ENCODE data around the gene TNFSF13. TPM values are rescaled to one million over a fixed set of nuclear protein-coding genes. Genes with fewer than 3 reads are reported as not detected.

Gene TNFSF13
- total RNA-seq, 2 donors from 2014 or later: 15.0 to 25.5 TPM

DNA sequence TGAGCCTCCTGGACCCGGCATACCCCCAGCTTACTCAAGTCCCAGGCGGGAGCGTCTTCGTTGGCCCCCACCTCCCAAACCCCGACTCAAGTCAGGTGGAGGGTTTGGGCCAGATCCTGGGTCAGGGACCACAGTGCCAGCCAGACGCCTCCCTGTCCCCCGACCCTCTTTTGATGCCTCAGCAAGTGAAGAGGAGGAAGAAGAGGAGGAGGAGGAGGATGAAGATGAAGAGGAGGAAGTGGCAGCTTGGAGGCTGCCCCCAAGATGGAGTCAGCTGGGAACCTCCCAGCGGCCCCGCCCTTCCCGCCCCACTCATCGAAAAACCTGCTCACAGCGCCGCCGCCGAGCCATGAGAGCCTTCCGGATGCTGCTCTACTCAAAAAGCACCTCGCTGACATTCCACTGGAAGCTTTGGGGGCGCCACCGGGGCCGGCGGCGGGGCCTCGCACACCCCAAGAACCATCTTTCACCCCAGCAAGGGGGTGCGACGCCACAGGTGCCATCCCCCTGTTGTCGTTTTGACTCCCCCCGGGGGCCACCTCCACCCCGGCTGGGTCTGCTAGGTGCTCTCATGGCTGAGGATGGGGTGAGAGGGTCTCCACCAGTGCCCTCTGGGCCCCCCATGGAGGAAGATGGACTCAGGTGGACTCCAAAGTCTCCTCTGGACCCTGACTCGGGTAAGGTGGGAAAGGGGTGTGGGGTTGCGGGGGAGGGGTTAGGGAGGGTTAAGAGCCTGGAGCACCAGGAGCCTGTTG, 4.7 kb downstream of the TNFSF13 start:
- intact Hi-C loops (cut with DNase I): loop anchor here (5.0 to 10.0 kb wide), 3 partner anchors 51 to 128 kb away; partner anchors contain the start of genes FGF11 (in 2 of the 2) and TMEM102 (in 2 of the 2)
- no peak for DNase-seq

DNA sequence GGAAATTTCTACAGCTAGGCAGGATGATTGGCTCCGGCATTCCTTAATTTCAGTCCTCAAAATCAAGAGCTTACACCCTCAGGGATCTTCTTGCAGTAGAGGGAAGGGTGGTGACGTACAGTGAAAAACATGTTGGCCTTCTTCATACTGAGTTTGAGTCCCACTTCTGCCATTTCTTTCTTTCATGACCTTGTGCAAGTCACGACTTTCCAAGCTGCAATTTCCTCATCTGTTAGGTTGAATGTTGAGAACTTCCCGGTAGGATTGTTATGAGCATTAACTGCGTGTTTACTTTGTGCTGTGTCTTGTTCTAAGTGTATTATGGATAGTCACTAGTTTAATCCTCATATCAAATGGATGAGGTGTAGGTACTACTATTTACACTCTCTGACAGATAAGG, 11.0 kb downstream of the TNFSF13 start:
- intact Hi-C loops (cut with DNase I): loop anchor here in 1 of 2 donors (10.0 kb wide), 1 partner anchor 135 kb away; the partner anchor contains the start of genes FGF11 and TMEM102
- no peak for DNase-seq
- ATAC-seq: no peak

More for the DNA sequence above, 4.7 kb downstream of the TNFSF13 start:
- ATAC-seq: no peak

DNA sequence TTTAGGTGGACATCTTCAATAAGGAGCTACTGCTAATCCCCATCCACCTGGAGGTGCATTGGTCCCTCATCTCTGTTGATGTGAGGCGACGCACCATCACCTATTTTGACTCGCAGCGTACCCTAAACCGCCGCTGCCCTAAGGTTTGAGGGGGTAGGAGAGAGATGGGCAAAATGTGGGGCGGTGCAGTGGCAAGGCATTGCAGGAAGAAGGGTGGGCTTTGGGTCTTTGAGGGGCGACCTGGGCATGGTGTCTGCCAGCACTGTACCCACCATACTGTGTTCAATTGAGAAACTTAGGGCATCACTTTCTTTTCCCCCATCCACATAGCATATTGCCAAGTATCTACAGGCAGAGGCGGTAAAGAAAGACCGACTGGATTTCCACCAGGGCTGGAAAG, 11.8 kb downstream of the TNFSF13 start:
- no peak for ATAC-seq
- intact Hi-C loops (cut with DNase I): no loop called here
- DNase-seq: no peak

DNA sequence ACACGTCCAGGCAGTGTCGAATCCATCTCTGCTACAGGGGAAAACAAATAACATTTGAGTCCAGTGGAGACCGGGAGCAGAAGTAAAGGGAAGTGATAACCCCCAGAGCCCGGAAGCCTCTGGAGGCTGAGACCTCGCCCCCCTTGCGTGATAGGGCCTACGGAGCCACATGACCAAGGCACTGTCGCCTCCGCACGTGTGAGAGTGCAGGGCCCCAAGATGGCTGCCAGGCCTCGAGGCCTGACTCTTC, 13.7 kb downstream of the TNFSF13 start:
- intact Hi-C loops (cut with DNase I): no loop called here

DNA sequence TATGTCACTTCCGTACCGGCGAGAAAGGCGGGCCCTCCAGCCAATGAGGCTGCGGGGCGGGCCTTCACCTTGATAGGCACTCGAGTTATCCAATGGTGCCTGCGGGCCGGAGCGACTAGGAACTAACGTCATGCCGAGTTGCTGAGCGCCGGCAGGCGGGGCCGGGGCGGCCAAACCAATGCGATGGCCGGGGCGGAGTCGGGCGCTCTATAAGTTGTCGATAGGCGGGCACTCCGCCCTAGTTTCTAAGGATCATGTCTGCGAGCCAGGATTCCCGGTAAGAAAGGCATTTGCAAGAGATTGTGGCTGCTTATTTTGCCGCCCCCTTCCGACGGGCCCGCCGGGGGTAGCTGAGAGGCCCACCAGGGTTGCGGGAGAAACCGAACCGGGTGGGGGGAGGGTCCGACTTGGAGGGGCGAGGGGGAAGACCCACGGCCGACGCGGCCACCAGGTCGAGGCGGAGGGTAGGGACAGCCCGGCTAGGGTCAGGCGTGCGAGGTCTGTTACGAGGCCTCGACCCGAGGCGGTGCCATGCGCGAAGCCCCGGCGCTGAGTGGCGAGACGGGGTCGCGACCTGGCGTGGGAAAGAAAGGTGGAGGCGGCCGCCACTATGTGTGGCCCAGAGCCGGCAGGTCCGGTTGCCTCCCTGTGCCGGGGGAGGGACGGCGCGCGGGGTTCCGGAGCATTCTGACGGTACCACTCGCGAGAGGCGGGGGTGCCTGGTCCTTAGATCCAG, 14.2 kb downstream of the TNFSF13 start:
- intact Hi-C loops (cut with DNase I): no loop called here
- DNase-seq (peak; percentile 99), ATAC-seq (peak; percentile 91 to 94)

More for the DNA sequence above, 13.7 kb downstream of the TNFSF13 start:
- ATAC-seq (no peak), DNase-seq (no peak)

DNA sequence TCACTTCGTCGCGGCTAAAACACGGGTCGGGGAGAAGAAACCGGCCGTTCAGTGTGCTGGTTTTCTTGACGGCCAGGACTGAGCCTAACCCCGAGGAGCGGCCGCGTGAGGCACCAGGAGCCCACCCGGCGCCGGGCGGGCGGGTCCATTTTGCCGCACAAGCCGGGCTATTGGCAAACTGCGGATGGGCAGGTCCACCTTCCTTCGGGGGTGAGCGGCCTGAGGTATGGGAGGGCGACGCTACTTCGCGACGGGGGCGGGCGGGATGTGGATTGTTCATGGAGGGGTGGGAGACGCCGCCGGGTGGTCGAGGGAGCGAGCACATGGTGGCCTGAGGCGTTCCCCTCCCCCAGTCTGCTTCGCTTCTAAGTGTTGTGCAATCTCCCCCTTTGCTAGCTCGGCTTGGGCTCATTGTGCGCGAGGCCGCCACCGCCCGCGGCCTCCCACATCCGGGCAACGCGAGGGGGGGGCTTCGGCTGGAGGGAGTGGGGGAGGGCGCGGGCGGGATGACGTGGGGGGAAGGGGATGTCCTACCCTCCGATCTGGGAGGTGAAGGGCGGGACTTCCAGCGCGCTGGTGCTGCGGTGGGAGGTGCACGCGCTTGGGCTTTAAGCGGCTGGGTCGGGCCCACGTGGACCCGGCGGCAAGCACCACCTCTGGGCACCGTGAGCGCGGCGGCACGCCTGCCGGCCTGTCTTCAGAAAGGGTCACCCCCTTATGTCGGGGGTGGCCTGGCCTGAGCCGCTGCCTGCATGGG, 15.0 kb downstream of the TNFSF13 start:
- DNase-seq (peak; percentile 91), ATAC-seq (peak; percentile 77 to 81)
- intact Hi-C loops (cut with DNase I): no loop called here

DNA sequence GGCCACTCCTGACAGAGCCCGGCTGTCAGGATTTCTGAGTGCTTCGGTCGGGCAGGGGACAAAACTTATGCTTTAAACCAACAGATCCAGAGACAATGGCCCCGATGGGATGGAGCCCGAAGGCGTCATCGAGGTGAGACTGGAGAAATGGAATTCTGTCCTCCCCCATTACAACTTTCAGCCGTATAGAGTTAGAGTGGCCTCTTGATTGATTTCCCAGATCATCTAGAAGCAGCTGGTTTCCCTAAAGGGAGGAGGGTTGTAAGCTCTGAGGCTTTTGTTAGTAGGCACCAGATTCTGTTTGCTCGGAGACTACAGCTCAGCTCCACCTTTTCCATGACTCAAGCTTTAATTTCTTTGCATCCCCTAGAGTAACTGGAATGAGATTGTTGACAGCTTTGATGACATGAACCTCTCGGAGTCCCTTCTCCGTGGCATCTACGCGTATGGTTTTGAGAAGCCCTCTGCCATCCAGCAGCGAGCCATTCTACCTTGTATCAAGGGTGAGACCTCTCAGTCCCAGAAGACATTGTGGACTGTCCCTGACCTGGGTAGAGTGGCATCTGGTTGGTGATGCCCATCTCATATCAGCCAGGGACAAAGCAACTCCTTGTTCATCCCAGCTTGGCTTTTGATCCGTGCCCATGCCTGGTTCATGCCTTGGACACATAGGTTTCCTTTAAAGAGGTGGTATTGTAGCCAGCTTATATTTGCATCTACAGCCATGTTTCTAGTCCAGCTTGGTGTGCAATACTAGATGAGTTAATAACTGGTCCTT, 15.8 kb downstream of the TNFSF13 start:
- DNase-seq (no peak), ATAC-seq (no peak)
- intact Hi-C loops (cut with DNase I): no loop called here

DNA sequence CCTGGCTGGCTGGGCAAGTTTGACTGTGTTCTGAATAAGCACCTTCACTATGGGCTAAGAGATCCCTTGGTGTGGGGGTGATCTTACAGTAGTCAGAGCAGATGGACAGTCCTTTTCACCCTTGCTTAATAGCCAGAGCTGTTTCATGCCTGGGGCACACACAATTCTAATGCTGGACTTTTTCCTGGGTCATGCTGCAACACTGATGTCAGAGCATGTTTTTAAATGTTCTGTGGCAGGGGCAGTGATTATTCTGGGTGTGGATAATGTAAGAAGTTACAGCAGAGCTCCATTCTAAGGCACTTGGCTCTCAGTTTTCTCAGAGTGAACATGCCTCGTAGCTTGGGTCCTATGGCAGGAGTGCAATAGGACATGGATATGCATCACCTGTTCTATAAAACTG, 16.9 kb downstream of the TNFSF13 start:
- no peak for ATAC-seq
- DNase-seq: no peak
- intact Hi-C loops (cut with DNase I): no loop called here

DNA sequence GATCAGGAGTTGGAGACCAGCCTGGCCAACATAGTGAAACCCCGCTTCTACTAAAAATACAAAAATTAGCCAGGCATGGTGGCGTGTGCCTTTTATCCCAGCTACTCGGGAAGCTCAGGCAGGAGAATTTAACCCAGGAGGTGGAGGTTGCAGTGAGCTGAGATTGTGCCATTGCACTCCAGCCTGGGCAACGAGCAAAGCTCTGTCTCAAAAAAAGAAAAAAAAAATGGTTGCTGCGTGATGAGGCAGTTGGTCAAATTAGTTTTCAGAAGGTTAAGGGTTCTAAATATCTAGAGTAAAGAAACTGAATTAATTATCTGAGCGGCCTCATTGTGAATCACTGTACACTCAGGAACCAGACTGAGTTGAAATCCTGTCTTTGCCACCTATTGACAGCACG, 17.4 kb downstream of the TNFSF13 start:
- DNase-seq: no peak
- ATAC-seq: no peak
- intact Hi-C loops (cut with DNase I): no loop called here

DNA sequence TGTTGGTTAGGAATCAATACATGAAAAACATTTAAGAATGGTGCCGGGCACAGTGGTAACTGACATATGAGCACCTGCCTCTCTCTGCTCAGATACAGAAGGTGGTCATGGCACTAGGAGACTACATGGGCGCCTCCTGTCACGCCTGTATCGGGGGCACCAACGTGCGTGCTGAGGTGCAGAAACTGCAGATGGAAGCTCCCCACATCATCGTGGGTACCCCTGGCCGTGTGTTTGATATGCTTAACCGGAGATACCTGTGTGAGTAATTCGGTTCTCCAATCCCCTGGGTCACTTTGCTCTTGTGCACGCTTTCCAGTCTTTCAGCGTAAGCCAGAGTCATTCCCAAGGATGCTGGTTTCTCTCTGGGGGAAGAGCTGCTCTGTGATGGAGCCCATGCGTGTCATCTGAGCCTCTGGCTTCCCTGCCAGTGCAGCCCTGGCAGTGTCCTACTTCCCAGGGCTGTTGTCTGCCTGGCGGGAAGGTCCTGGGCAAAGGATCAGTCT, 17.9 kb downstream of the TNFSF13 start:
- ATAC-seq: no peak
- DNase-seq: no peak
- intact Hi-C loops (cut with DNase I): no loop called here

DNA sequence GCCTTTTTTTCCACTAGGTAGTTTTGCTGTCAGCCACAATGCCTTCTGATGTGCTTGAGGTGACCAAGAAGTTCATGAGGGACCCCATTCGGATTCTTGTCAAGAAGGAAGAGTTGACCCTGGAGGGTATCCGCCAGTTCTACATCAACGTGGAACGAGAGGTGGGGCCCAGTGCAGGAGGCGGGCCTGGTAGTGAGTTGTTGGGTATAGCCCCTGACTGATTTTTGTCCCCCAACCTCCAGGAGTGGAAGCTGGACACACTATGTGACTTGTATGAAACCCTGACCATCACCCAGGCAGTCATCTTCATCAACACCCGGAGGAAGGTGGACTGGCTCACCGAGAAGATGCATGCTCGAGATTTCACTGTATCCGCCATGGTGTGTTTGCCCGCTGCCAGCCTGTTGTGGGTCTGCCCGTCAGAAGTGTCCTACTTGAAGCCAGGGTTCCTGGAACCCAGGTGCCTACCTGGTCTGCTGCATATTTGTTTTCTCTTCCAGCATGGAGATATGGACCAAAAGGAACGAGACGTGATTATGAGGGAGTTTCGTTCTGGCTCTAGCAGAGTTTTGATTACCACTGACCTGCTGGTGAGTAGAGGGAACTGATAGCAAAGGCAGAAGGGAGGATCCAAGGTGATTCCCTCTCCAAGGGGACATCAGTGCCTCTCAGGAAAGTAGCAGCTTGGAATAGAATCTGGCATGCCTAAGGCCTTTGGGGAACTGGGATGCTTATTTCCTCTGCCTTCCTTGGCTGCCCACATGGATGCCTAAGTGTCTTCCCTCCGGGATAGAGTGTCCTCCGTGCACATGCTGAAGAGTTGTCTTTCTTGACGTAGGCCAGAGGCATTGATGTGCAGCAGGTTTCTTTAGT, 19.0 kb downstream of the TNFSF13 start:
- ATAC-seq (no peak), DNase-seq (no peak)
- intact Hi-C loops (cut with DNase I): no loop called here

DNA sequence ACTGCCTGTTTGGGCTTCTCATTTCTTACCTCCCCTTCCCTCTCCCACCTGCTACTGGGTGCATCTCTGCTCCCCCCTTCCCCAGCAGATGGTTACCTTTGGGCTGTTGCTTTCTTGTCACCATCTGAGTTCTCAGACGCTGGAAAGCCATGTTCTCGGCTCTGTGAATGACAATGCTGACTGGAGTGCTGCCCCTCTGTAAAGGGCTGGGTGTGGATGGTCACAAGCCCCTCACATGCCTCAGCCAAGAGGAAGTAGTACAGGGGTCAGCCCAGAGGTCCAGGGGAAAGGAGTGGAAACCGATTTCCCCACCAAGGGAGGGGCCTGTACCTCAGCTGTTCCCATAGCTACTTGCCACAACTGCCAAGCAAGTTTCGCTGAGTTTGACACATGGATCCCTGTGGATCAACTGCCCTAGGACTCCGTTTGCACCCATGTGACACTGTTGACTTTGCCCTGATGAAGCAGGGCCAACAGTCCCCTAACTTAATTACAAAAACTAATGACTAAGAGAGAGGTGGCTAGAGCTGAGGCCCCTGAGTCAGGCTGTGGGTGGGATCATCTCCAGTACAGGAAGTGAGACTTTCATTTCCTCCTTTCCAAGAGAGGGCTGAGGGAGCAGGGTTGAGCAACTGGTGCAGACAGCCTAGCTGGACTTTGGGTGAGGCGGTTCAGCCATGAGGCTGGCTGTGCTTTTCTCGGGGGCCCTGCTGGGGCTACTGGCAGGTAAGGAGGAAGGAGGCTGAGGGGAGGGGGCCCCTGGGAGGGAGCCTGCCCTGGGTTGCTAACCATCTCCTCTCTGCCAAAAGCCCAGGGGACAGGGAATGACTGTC, 20.7 kb downstream of the TNFSF13 start, which contains the start of gene CD68:
Gene CD68, plus strand, starts transcription at position 638 of the 833 bp plus-strand sequence. Its CDS starts 40 bp downstream, at position 678.
- DNase-seq (peak; percentile 80), ATAC-seq (peak; percentile 27 to 62)
- intact Hi-C loops (cut with DNase I): no loop called here

DNA sequence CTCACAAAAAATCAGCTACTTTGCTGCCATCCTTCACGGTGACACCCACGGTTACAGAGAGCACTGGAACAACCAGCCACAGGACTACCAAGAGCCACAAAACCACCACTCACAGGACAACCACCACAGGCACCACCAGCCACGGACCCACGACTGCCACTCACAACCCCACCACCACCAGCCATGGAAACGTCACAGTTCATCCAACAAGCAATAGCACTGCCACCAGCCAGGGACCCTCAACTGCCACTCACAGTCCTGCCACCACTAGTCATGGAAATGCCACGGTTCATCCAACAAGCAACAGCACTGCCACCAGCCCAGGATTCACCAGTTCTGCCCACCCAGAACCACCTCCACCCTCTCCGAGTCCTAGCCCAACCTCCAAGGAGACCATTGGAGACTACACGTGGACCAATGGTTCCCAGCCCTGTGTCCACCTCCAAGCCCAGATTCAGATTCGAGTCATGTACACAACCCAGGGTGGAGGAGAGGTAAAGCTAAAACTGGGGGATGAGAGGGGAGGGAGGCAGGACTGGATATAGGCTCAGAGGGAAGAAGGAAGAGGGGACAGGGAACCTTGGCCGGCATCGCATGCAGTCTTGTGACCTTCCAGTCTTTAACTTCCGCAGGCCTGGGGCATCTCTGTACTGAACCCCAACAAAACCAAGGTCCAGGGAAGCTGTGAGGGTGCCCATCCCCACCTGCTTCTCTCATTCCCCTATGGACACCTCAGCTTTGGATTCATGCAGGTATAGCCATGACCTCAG, 21.5 kb downstream of the TNFSF13 start:
- DNase-seq (no peak), ATAC-seq (no peak)
- intact Hi-C loops (cut with DNase I): no loop called here

DNA sequence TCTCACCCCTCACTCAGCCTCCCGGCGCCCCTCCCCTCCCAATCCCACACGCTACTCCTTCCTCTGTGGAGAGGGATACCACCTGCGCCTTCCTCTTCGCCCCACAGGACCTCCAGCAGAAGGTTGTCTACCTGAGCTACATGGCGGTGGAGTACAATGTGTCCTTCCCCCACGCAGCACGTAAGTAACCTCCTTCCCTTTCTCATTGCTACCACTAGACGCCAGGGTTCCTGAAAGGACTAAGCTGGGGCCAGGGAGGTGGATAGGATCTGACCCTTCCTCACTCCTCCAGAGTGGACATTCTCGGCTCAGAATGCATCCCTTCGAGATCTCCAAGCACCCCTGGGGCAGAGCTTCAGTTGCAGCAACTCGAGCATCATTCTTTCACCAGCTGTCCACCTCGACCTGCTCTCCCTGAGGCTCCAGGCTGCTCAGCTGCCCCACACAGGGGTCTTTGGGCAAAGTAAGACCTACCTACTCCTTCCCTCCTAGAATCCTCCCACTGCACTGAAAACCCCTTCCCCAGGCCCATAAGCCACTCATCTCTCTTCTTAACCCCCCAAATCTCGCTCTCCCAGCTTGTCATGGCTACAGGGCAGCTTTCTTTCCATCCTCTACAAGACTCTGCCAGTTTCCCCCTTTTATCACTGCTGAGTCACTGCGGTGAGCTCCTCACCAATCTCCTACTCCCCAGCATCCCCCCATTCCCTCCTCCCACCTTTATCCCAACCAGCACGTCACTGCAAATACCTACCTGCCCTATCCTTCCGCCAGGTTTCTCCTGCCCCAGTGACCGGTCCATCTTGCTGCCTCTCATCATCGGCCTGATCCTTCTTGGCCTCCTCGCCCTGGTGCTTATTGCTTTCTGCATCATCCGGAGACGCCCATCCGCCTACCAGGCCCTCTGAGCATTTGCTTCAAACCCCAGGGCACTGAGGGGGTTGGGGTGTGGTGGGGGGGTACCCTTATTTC, 22.3 kb downstream of the TNFSF13 start:
- intact Hi-C loops (cut with DNase I): no loop called here
- DNase-seq: no peak
- ATAC-seq: no peak

Measured in left cardiac atrium (tissue), 4 donors.